Right lobe of liver (tissue), 6 donors: ENCODE data around the gene COLGALT1. TPM values are rescaled to one million over a fixed set of nuclear protein-coding genes. Genes with fewer than 3 reads are reported as not detected.

ENCODE experiments used
- ATAC-seq, 4 donors: fragments of 200-7000 bp; cut with Tn5 transposase; one replicate each; pipeline ENCODE4 v1.9.1; 2020; ENCODE audit warnings: mild to moderate bottlenecking in 4 of 4, moderate library complexity in 4 of 4
- DNase-seq, 3 donors: peaks; one replicate each; pipeline ENCODE4 v3.0.0-alpha.2; 2020
- H3K27ac ChIP-seq, 3 donors: fragments of 200-600 bp; one replicate each; pipeline ENCODE4 v1.8.0; 2022
- H3K27me3 ChIP-seq, 2 donors: fragments of 200-600 bp; one replicate each; pipeline ENCODE4 v1.8.0; 2022
- H3K36me3 ChIP-seq, 4 donors: fragments of 200-600 bp; sonication (generic) in 1 of 4; one replicate each; pipeline versions ENCODE4 v1.5.1 to v1.8.0; 2017 to 2022; ENCODE audit warnings: control low read depth in 1 of 4
- H3K4me1 ChIP-seq, 4 donors: fragments of 200-600 bp; sonication (generic) in 1 of 4; one replicate each; pipeline versions ENCODE4 v1.5.1 to v1.8.0; 2017 to 2022; ENCODE audit warnings: control low read depth in 1 of 4
- H3K4me3 ChIP-seq, 3 donors: fragments of 200-600 bp; one replicate each; pipeline ENCODE4 v1.8.0; 2022
- H3K9me3 ChIP-seq, 4 donors: fragments of 200-600 bp; sonication (generic) in 1 of 4; one replicate each; pipeline versions ENCODE4 v1.5.1 to v1.8.0; 2017 to 2022; ENCODE audit warnings: control low read depth in 1 of 4
- POLR2A ChIP-seq: fragments of 450-650 bp; IDR thresholded peaks from one replicate; pipeline ENCODE4 v1.6.1; 2017; ENCODE audit warnings: antibody characterized with exemption, mild to moderate bottlenecking
- WGBS: methylation state at CpG from one replicate; pipeline ENCODE4 v1.1.6; 2018; ENCODE audit warnings: low coverage, low lambda C conversion rate; ENCODE audit not compliant: insufficient coverage; ENCODE audit errors: missing lambda C conversion rate; 5-methylcytosine and 5-hydroxymethylcytosine counted together
- intact Hi-C, 2 donors: fragments of 100-400 bp; cut with DNase I; formaldehyde crosslinking; loops; one replicate each; pipeline versions ENCODE4 v1.11.2 to v1.14.1; 2022
- total RNA-seq, 6 experiments: library from RNA; depleted of rRNA in 2 of 6; stranded (reverse); fragments of >200 nt in 2 of 6; fragmentation: NEBNext Ultra II Directional in 3 of 6; extraction: Animal tissue kit (Norgen Biotek cat#: 25700) in 3 of 6; gene quantifications; one replicate each; pipeline versions ENCODE4 v1.1.0 to v1.2.4, GENCODE V29; 2016 to 2023
- TF ChIP-seq, protein P1 (sequence below), 4 donors: fragments of 200-600 bp in 3 of 4; fragments of 450-650 bp in 1 of 4; IDR thresholded peaks; one replicate each; pipeline versions ENCODE4 v1.5.1 to v1.8.0; 2016 to 2022; ENCODE audit warnings: antibody characterized with exemption in 4 of 4, mild to moderate bottlenecking in 2 of 4
- donor health status: DM: no; HTN: yes; CAD: no.
- donor health status: DM: no; HTN: no; CAD: no.
- donor health status: DM: no; HTN: no; CAD: no.
- donor health status: DM: no; HTN: yes; CAD: no.
- donor health status: DM: no; HTN: yes; CAD: no.

COLGALT1 gene
- total RNA-seq, 6 experiments from 2014 or later: 23.2 to 36.8 (median 31.1) TPM

GRCh38 chr19:17606590-17607185 lies 51.2 kb downstream of the COLGALT1 start:
- Histone ChIP-seq H3K36me3 (no peaks in the 10 kb centered on the region), H3K9me3 (no peaks in the 10 kb centered on the region), H3K4me1 (peaks cover 0 to 9% (median 0%) of the 10 kb centered on the region in 4 donors), H3K27ac (no peak overlapping the region), H3K4me3 (peak overlapping the region in 1 of 3 donors; percentile 16), H3K27me3 (no peaks in the 10 kb centered on the region)
- DNase-seq (no peak), ATAC-seq (peak in 1 of 4 donors; percentile 13)
- intact Hi-C loops: no loop called here
- 26% methylated on average over 8 of the region's 18 CpGs for WGBS
- TF ChIP-seq POLR2A: no peak
- TF ChIP-seq, protein P1, sequence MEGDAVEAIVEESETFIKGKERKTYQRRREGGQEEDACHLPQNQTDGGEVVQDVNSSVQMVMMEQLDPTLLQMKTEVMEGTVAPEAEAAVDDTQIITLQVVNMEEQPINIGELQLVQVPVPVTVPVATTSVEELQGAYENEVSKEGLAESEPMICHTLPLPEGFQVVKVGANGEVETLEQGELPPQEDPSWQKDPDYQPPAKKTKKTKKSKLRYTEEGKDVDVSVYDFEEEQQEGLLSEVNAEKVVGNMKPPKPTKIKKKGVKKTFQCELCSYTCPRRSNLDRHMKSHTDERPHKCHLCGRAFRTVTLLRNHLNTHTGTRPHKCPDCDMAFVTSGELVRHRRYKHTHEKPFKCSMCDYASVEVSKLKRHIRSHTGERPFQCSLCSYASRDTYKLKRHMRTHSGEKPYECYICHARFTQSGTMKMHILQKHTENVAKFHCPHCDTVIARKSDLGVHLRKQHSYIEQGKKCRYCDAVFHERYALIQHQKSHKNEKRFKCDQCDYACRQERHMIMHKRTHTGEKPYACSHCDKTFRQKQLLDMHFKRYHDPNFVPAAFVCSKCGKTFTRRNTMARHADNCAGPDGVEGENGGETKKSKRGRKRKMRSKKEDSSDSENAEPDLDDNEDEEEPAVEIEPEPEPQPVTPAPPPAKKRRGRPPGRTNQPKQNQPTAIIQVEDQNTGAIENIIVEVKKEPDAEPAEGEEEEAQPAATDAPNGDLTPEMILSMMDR (IDR thresholded peaks at IDR 0.05): no peak

GRCh38 chr19:17607936-17608335 lies 52.5 kb downstream of the COLGALT1 start:
- peaks cover 0 to 9% (median 0%) of the 10 kb centered on the region in 4 donors for H3K4me1 ChIP-seq
- no peaks in the 10 kb centered on the region for H3K9me3 ChIP-seq
- ATAC-seq (no peak), DNase-seq (no peak)
- H3K36me3 ChIP-seq: no peaks in the 10 kb centered on the region
- H3K4me3 ChIP-seq: no peak overlapping the region
- no peak for TF ChIP-seq POLR2A
- TF ChIP-seq, protein P1 (IDR thresholded peaks at IDR 0.05): no peak
- no peaks in the 10 kb centered on the region for H3K27me3 ChIP-seq
- WGBS: 95% methylated on average over 9 of the region's 9 CpGs
- intact Hi-C loops: no loop called here
- H3K27ac ChIP-seq: no peak overlapping the region

- ATAC-seq (no peak), DNase-seq (no peak)
- intact Hi-C loops: no loop called here
- no peak overlapping the region for H3K4me3 ChIP-seq
- WGBS: 58% methylated on average over 5 of the region's 7 CpGs
- TF ChIP-seq, protein P1 (IDR thresholded peaks at IDR 0.05): no peak
- TF ChIP-seq POLR2A: no peak
- H3K4me1 ChIP-seq: peaks cover 0 to 9% (median 0%) of the 10 kb centered on the region in 4 donors
- no peak overlapping the region for H3K27ac ChIP-seq
- no peaks in the 10 kb centered on the region for H3K27me3 ChIP-seq
- H3K9me3 ChIP-seq: no peaks in the 10 kb centered on the region
- no peaks in the 10 kb centered on the region for H3K36me3 ChIP-seq
Measured at GRCh38 chr19:17610384-17610783, 54.9 kb downstream of the COLGALT1 start.

GRCh38 chr19:17611462-17612244 lies 56.2 kb downstream of the COLGALT1 start:
- Histone ChIP-seq H3K4me1 (no peaks in the 10 kb centered on the region), H3K27me3 (no peaks in the 10 kb centered on the region), H3K9me3 (no peaks in the 10 kb centered on the region), H3K36me3 (no peaks in the 10 kb centered on the region), H3K27ac (no peak overlapping the region), H3K4me3 (no peak overlapping the region)
- ATAC-seq (no peak), DNase-seq (no peak)
- TF ChIP-seq, protein P1 (IDR thresholded peaks at IDR 0.05): no peak
- TF ChIP-seq POLR2A: no peak
- intact Hi-C loops: no loop called here
- 44% methylated on average over 4 of the region's 7 CpGs for WGBS
